H1 (cell line): ENCODE data around the gene ARHGAP12. TPM values are rescaled to one million over a fixed set of nuclear protein-coding genes. Genes with fewer than 3 reads are reported as not detected.

Source experiments
- BACH1 ChIP-seq: IDR thresholded peaks from 2 replicates; pipeline ENCODE4 v1.6.1; 2012; ENCODE audit warnings: low read length, improper control_type of control experiment
- CHD1 ChIP-seq: IDR thresholded peaks from 2 replicates; pipeline ENCODE4 v1.6.1; 2012; ENCODE audit warnings: low read depth, low read length, improper control_type of control experiment
- CREB1 ChIP-seq: IDR thresholded peaks from 2 replicates; pipeline ENCODE4 v1.6.1; 2012; ENCODE audit warnings: inconsistent platforms
- EP300 ChIP-seq, 2 experiments: IDR thresholded peaks; 1 replicate in 1 of 2; 2 replicates in 1 of 2; pipeline ENCODE4 v1.6.1; 2011 to 2012; ENCODE audit warnings: low read depth in 2 of 2, low read length in 2 of 2, mild to moderate bottlenecking in 2 of 2, borderline replicate concordance in 1 of 2, inconsistent platforms in 1 of 2, moderate library complexity in 1 of 2
- KDM4A ChIP-seq: IDR thresholded peaks from one replicate; pipeline ENCODE4 v1.7.1; 2012; ENCODE audit warnings: low read depth, mild to moderate bottlenecking, moderate library complexity, low read length, inconsistent platforms; ENCODE audit not compliant: severe bottlenecking
- POU5F1 ChIP-seq: IDR thresholded peaks from 2 replicates; pipeline ENCODE4 v1.6.1; 2011; ENCODE audit warnings: low read depth, mild to moderate bottlenecking, low read length, moderate library complexity
- RBBP5 ChIP-seq: IDR thresholded peaks from 2 replicates; pipeline ENCODE4 v1.7.1; 2012; ENCODE audit warnings: low read depth, mild to moderate bottlenecking, inconsistent platforms, low read length, moderate library complexity, borderline replicate concordance
- SAP30 ChIP-seq: fragments of 300-600 bp; sonication (generic); IDR thresholded peaks from 2 replicates; pipeline ENCODE4 v1.7.1; 2012; ENCODE audit warnings: low read length, moderate library complexity, mild to moderate bottlenecking, inconsistent platforms; ENCODE audit not compliant: insufficient read depth, insufficient replicate concordance
- TBP ChIP-seq: IDR thresholded peaks from 2 replicates; pipeline ENCODE4 v1.6.1; 2011; ENCODE audit warnings: low read depth, low read length, improper control_type of control experiment
- TEAD4 ChIP-seq: IDR thresholded peaks from 2 replicates; pipeline ENCODE4 v1.6.1; 2012; ENCODE audit warnings: low read depth, low read length, inconsistent platforms, mixed read lengths
- polyA plus RNA-seq, 7 experiments: library from polyadenylated mRNA; depleted of rRNA in 3 of 7; stranded (reverse) in 5 of 7; unstranded in 2 of 7; fragments of >200 nt in 5 of 7; fragments of 200-250 nt in 2 of 7; gene quantifications; 1 replicate in 5 of 7; 2 replicates in 1 of 7; 4 replicates in 1 of 7; pipeline versions ENCODE4 v1.2.1 to v1.2.3, GENCODE V29; 2011 to 2013; ENCODE audit warnings: missing spikeins in 2 of 7, mixed read lengths in 2 of 7
- total RNA-seq: library from RNA; stranded (reverse); fragmentation: NEBNext Ultra II Directional; extraction: Animal tissue kit (Norgen Biotek cat#: 25700); gene quantifications from 2 replicates; pipeline ENCODE4 v1.2.1, GENCODE V29; 2021

The ARHGAP12 gene
- total and polyA plus RNA-seq, 2 of the 8 experiments (the other 6 are each of a cell fraction or from before 2014, with no cell fraction given), result 10.1 to 39.0 TPM

DNA sequence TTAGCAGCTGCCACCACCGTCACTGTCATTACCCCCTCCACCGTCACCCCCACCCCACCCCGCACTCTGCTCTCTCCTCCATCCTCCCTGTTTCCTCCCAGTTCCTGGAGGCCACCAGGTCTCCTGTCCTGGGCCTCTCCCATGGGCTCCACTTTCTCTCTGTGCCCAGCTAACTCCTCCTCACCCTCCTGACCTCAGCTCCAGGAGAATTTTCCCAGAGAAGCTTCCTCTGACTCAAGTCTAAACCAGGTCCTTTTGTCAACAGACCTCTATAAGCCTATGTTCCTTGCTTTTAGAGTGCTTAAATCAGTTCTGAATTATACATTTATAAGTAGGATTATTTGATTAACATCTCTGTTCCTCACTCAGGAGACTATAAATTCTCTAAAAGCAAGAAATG lies 150.0 kb downstream of the ARHGAP12 start (continued):
- no peak for TF ChIP-seq CHD1
- no peak for TF ChIP-seq POU5F1
- no peak for TF ChIP-seq BACH1
- TF ChIP-seq KDM4A, result no peak
- TF ChIP-seq RBBP5, result no peak
- no peak for TF ChIP-seq EP300 (IDR thresholded peaks at IDR 0.05; ENCODE audit: borderline replicate concordance in 1 of 2, low read depth in 2 of 2, low read length in 2 of 2)
- TF ChIP-seq SAP30, result no peak
- TF ChIP-seq TEAD4, result no peak
- no peak for TF ChIP-seq TBP
- no peak for TF ChIP-seq CREB1
